ENCODE data around the gene CREBL2.

GRCh38 chr12:12609692-12610091 lies 2.0 kb upstream of the CREBL2 start:
- TF ChIP-seq CTCF (conservative IDR thresholded peaks at IDR 0.05; ENCODE audit: low read depth, low read length) (no peak), EZH2 (IDR thresholded peaks at IDR 0.05; ENCODE audit: borderline replicate concordance, low read depth, low read length, poor library complexity, severe bottlenecking) (no peak)
